ENCODE data around the gene TBC1D2B.
A peak's percentile ranks its signal among the peaks of the same experiment; 100 is the strongest.

The TBC1D2B gene

GRCh38 chr15:78004222-78004727 lies 73.2 kb downstream of the TBC1D2B start:
- TF ChIP-seq, protein P1, sequence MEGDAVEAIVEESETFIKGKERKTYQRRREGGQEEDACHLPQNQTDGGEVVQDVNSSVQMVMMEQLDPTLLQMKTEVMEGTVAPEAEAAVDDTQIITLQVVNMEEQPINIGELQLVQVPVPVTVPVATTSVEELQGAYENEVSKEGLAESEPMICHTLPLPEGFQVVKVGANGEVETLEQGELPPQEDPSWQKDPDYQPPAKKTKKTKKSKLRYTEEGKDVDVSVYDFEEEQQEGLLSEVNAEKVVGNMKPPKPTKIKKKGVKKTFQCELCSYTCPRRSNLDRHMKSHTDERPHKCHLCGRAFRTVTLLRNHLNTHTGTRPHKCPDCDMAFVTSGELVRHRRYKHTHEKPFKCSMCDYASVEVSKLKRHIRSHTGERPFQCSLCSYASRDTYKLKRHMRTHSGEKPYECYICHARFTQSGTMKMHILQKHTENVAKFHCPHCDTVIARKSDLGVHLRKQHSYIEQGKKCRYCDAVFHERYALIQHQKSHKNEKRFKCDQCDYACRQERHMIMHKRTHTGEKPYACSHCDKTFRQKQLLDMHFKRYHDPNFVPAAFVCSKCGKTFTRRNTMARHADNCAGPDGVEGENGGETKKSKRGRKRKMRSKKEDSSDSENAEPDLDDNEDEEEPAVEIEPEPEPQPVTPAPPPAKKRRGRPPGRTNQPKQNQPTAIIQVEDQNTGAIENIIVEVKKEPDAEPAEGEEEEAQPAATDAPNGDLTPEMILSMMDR (conservative IDR thresholded peaks at IDR 0.05), result no peak
- TF ChIP-seq ZFX (IDR thresholded peaks at IDR 0.05), result no peak
- H3K27ac ChIP-seq, result peak overlapping the region; percentile 83

DNA sequence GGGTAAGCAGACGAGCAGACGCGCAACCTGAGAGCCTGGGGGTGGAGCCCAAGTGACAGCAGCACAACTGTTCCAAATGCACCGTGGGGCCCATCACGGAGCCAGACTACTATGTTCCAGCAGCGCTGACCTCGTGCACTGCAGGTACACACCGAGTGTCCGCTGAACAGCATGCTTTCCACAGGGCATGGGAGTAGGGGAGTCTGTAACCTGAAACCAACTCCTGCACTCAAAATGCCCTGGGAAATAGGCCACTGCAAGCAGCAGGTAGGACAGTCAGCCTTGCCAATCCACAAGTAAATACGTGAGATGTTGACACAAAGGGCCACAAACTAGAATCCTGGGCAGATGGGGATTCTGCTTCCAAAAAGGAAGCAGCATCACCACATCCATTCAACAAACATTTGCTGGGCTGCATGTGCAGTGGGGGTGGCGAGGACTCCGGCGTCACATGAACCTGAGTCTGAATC lies 73.9 kb downstream of the TBC1D2B start:
- peak overlapping the region; percentile 83 for H3K27ac ChIP-seq
- TF ChIP-seq, protein P1 (conservative IDR thresholded peaks at IDR 0.05), result no peak
- no peak for TF ChIP-seq ZFX (IDR thresholded peaks at IDR 0.05)

DNA sequence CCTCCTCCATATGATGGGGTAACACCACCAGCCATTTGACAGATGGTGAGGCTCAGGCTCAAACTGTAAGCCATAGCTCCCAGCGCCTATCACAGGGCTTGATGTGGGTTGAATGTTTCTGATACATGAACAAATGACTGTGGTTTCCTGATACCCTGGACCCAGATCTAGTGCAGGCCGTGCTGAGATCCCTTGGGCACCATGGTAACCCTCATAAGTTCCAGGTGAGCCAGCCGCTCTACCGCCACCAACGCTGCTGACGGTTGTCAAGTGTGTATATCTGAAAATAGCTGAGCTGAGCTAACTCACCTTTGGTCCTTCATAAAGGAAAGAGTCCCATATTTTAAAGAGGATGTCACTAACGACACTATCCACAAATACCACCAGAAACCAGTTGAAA lies 74.5 kb downstream of the TBC1D2B start:
- peak overlapping the region; percentile 83 for H3K27ac ChIP-seq
- TF ChIP-seq, protein P1 (conservative IDR thresholded peaks at IDR 0.05), result no peak
- no peak for TF ChIP-seq ZFX (IDR thresholded peaks at IDR 0.05)

GRCh38 chr15:78001656-78002055 lies 75.9 kb downstream of the TBC1D2B start:
- no peak overlapping the region for H3K27ac ChIP-seq
- TF ChIP-seq, protein P1 (conservative IDR thresholded peaks at IDR 0.05), result no peak
- no peak for TF ChIP-seq ZFX (IDR thresholded peaks at IDR 0.05)

- H3K27ac ChIP-seq, result no peak overlapping the region
- TF ChIP-seq ZFX (IDR thresholded peaks at IDR 0.05), result no peak
Measured at GRCh38 chr15:78000927-78001249, 76.6 kb downstream of the TBC1D2B start.

- TF ChIP-seq ZFX (IDR thresholded peaks at IDR 0.05), result no peak
- TF ChIP-seq, protein P1 (conservative IDR thresholded peaks at IDR 0.05), result peak; percentile 84
- no peak overlapping the region for H3K27ac ChIP-seq
Measured at GRCh38 chr15:78000091-78000926, 77.2 kb downstream of the TBC1D2B start.

DNA sequence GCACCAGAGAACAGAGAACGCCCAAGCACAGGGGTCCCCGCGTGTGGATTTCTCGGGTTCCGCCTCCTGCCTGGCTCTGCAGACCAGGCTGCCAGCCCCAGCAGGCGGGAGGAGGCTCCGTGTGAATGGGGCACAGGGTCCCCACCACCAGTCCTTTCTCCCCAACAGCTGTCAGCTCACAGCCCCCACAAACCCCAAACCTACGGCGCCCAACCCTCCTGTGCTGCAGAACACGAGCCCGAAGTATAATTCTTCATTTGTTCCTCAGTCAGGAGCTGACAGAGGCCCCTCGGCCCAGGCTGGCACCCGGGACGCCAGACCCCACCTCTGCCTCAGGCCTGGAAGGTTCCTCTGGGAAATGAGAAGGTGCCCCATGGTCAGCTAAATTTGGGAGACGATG lies 78.0 kb downstream of the TBC1D2B start:
- H3K27ac ChIP-seq, result no peak overlapping the region
- TF ChIP-seq, protein P1 (conservative IDR thresholded peaks at IDR 0.05), result no peak
- TF ChIP-seq ZFX (IDR thresholded peaks at IDR 0.05), result no peak
